ENCODE results near the gene IGSF21. TPM values are rescaled to one million over a fixed set of nuclear protein-coding genes. Genes with fewer than 3 reads are reported as not detected.

Gene IGSF21
- polyA plus RNA-seq, 2 of the 4 experiments (the other 2 are of a cell fraction): not detected

DNA sequence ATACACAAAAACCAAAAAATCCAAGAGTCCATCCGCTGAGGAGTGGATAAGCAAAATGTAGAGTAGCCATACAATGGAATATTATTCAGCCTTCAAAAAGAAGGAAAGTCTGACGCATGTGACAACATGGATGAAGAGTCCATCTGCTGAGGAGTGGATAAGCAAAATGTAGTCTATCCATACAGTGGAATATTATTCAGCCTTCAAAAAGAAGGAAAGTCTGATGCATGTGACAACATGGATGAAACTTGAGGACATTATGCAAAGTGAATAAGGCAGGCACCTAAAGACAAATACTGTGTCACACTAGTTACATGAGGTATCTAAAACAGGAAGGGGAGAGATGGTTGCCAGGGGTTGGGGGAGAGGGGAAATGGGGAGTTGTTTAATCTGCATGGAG lies 14.0 kb upstream of the IGSF21 start:
- 47% methylated on average over 2 of the region's 2 CpGs for WGBS (ENCODE audit: missing lambda C conversion rate)
- Histone ChIP-seq H3K27ac (no peak overlapping the region), H3K4me3 (no peak overlapping the region), H3K4me2 (no peak overlapping the region), H3K9me3 (no peaks in the 10 kb centered on the region), H3K4me1 (no peaks in the 10 kb centered on the region)
- no peak for TF ChIP-seq HMGXB4 (CRISPR knock-in tag; IDR thresholded peaks at IDR 0.05; ENCODE audit: borderline replicate concordance)
- no peak for TF ChIP-seq ZNF302 (CRISPR knock-in tag; IDR thresholded peaks at IDR 0.05)
- TF ChIP-seq TP53 (CRISPR knock-in tag; IDR thresholded peaks at IDR 0.05): no peak
- no peak for TF ChIP-seq CBX8 (IDR thresholded peaks at IDR 0.05)
- no peak for TF ChIP-seq RCOR1 (IDR thresholded peaks at IDR 0.05; ENCODE audit: low read depth, low read length)
- TF ChIP-seq CHD4 (IDR thresholded peaks at IDR 0.05; ENCODE audit: borderline replicate concordance): no peak
- no peak for TF ChIP-seq REST (IDR thresholded peaks at IDR 0.05)
- DNase-seq (ENCODE audit: low read depth in 1 of 2, low spot score in 1 of 2): no peak
- POLR2A ChIA-PET: no interaction called here
- ATAC-seq: no peak
- FAIRE-seq: no peak
- CTCF ChIA-PET: no interaction called here

DNA sequence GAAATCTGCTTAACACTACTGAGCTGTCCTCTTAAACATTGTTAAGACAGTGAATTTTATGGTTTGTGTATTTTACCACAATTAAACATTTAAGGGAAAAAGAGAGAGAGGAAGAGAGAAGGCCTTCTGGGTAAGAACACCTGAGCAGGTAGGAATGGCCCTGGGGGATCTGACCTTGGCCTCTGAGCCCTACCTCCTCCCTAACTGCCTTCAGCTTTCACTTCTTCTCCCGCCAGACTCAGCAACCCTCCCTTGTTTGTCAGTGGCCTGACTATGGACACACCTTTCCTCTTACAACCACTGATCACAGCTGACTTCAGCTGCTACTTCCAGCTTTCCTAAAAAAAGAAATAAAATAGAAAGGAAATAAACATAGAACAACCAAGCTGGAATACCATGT lies 13.5 kb upstream of the IGSF21 start:
- no peak overlapping the region for H3K27ac ChIP-seq
- H3K9me3 ChIP-seq: no peaks in the 10 kb centered on the region
- POLR2A ChIA-PET: no interaction called here
- DNase-seq (ENCODE audit: low read depth in 1 of 2, low spot score in 1 of 2) (no peak), FAIRE-seq (no peak), ATAC-seq (no peak)
- CTCF ChIA-PET: no interaction called here
- 88% methylated on average over 1 of the region's 1 CpG for WGBS (ENCODE audit: missing lambda C conversion rate)
- H3K4me2 ChIP-seq: no peak overlapping the region
- no peak overlapping the region for H3K4me3 ChIP-seq
- H3K4me1 ChIP-seq: no peaks in the 10 kb centered on the region
- TF ChIP-seq ZNF302 (CRISPR knock-in tag; IDR thresholded peaks at IDR 0.05) (no peak), JUN (IDR thresholded peaks at IDR 0.05) (no peak), HEYL (CRISPR knock-in tag; IDR thresholded peaks at IDR 0.05) (no peak), FOXS1 (CRISPR knock-in tag; IDR thresholded peaks at IDR 0.05) (no peak), GATA3 (IDR thresholded peaks at IDR 0.05; ENCODE audit: borderline replicate concordance) (no peak), TP53 (CRISPR knock-in tag; IDR thresholded peaks at IDR 0.05) (no peak), HDAC2 (IDR thresholded peaks at IDR 0.05) (no peak), MAZ (IDR thresholded peaks at IDR 0.05; ENCODE audit: borderline replicate concordance, low read depth, low read length) (no peak), TFCP2L1 (CRISPR knock-in tag; IDR thresholded peaks at IDR 0.05) (no peak), ZSCAN20 (CRISPR knock-in tag; IDR thresholded peaks at IDR 0.05) (no peak), E2F6 (IDR thresholded peaks at IDR 0.05; ENCODE audit: borderline replicate concordance, low read depth) (no peak), POLR2AphosphoS2 (conservative IDR thresholded peaks at IDR 0.05; ENCODE audit: low read length) (no peak), RFX5 (IDR thresholded peaks at IDR 0.05) (no peak), CHD2 (IDR thresholded peaks at IDR 0.05; ENCODE audit: low read length, partially characterized antibody) (no peak), CTCF (IDR thresholded peaks at IDR 0.05) (no peak), KDM1A (IDR thresholded peaks at IDR 0.05; ENCODE audit: low read depth) (no peak)
